K562 (cell line): ENCODE measurements around the gene TTC33. TPM values are rescaled to one million over a fixed set of nuclear protein-coding genes. Genes with fewer than 3 reads are reported as not detected.

Experiments
- ATAC-seq: fragments of 200-7000 bp; cut with Tn5 transposase; 3 replicates; pipeline ENCODE4 v1.9.1; 2020; ENCODE audit warnings: moderate library complexity
- BruUV-seq: library from RNA; stranded (reverse); fragments of 400-500 nt; replicated peaks from 2 replicates; lab custom pipeline; 2021; lab: Mats Ljungman, UMichigan
- CTCF ChIA-PET: fragments of 300-600 bp; formaldehyde crosslinking; extraction: SDS; loops from one replicate; lab custom pipeline; 2021; ENCODE audit warnings: low intra/inter-chr PET ratio; lab: Yijun Ruan, JAX
- POLR2A ChIA-PET: fragments of 300-600, 350-650 bp; sonication (Branson Sonifier 250); formaldehyde crosslinking; extraction: SDS; loops from one replicate; lab custom pipeline; 2021; ENCODE audit warnings: antibody characterized with exemption, inconsistent platforms; lab: Yijun Ruan, JAX
- DNase-seq, 4 experiments: peaks; one replicate each; pipeline versions ENCODE4 v3.0.0 to v3.0.0-alpha.2; 2011 to 2018; ENCODE audit warnings: low spot score in 3 of 4, mixed read lengths in 3 of 4; ENCODE audit errors: extremely low read depth in 1 of 4
- FAIRE-seq: peaks from 2 replicates; lab custom pipeline; 2011; peaks lifted over from hg19 to GRCh38; lab: Jason Lieb, UNC
- H2AFZ ChIP-seq: 2 replicates; pipeline ENCODE4 v1.6.0; 2011; ENCODE audit warnings: low read depth, low read length, control low read depth, inconsistent platforms
- H3K27ac ChIP-seq: fragments of 200-600 bp; 3 replicates; pipeline ENCODE4 v1.8.0; 2011; ENCODE audit warnings: low read depth, mild to moderate bottlenecking, control low read depth, inconsistent platforms, low read length, moderate library complexity, mixed read lengths; ENCODE audit errors: extremely low read depth
- H3K27me3 ChIP-seq, 2 experiments: fragments of 300-600 bp in 1 of 2; 2 replicates in 1 of 2; 3 replicates in 1 of 2; pipeline versions ENCODE4 v1.6.0 to v1.8.0; 2011; ENCODE audit warnings: inconsistent platforms in 2 of 2, low read length in 2 of 2, mild to moderate bottlenecking in 1 of 2, mixed read lengths in 1 of 2, moderate library complexity in 1 of 2; ENCODE audit not compliant: control insufficient read depth in 2 of 2, insufficient read depth in 2 of 2
- H3K36me3 ChIP-seq: fragments of 300-600 bp; 3 replicates; pipeline ENCODE4 v1.8.0; 2011; ENCODE audit warnings: mild to moderate bottlenecking, low read length, inconsistent platforms; ENCODE audit not compliant: control insufficient read depth, insufficient read depth
- H3K4me1 ChIP-seq, 2 experiments: fragments of 200-600 bp in 1 of 2; replicated peaks in 1 of 2; 2 replicates in 1 of 2; 3 replicates in 1 of 2; pipeline versions ENCODE4 v1.5.1 to v1.8.0; 2011; ENCODE audit warnings: inconsistent platforms in 2 of 2, low read length in 2 of 2, mild to moderate bottlenecking in 1 of 2, mixed read lengths in 1 of 2, moderate library complexity in 1 of 2; ENCODE audit not compliant: control insufficient read depth in 2 of 2, insufficient read depth in 2 of 2
- H3K4me2 ChIP-seq: 2 replicates; pipeline ENCODE4 v1.6.1; 2011; ENCODE audit warnings: low read length, control low read depth, inconsistent platforms, mixed read lengths; ENCODE audit not compliant: insufficient read depth
- H3K4me3 ChIP-seq: fragments of 200-600 bp; sonication (generic), shearing (Covaris generic); 2 replicates; pipeline ENCODE4 v1.5.1; 2016; ENCODE audit warnings: control low read depth, inconsistent platforms
- H3K79me2 ChIP-seq: fragments of 200-600 bp; 3 replicates; pipeline ENCODE4 v1.8.0; 2011; ENCODE audit warnings: low read length, inconsistent platforms; ENCODE audit not compliant: control insufficient read depth, insufficient read depth
- H3K9ac ChIP-seq, 2 experiments: 2 replicates each; pipeline versions ENCODE4 v1.6.0 to v1.6.1; 2011; ENCODE audit warnings: low read depth in 2 of 2, low read length in 2 of 2, control low read depth in 1 of 2, inconsistent platforms in 1 of 2, mild to moderate bottlenecking in 1 of 2, mixed read lengths in 1 of 2; ENCODE audit not compliant: insufficient read depth in 1 of 2
- H3K9me1 ChIP-seq: one replicate; pipeline ENCODE4 v1.6.0; 2011; ENCODE audit warnings: inconsistent platforms, mild to moderate bottlenecking, low read length, moderate library complexity; ENCODE audit not compliant: control insufficient read depth, insufficient read depth
- H3K9me3 ChIP-seq: replicated peaks from 2 replicates; pipeline ENCODE4 v1.5.1; 2011; ENCODE audit warnings: low read depth, low read length, inconsistent platforms; ENCODE audit not compliant: control insufficient read depth, insufficient read depth
- H4K20me1 ChIP-seq: replicated peaks from 2 replicates; pipeline ENCODE4 v1.6.1; 2011; ENCODE audit warnings: low read length, inconsistent platforms, mixed read lengths; ENCODE audit not compliant: control insufficient read depth, insufficient read depth
- ARID2 ChIP-seq: fragments of 450-650 bp; IDR thresholded peaks from 2 replicates; pipeline ENCODE4 v1.6.1; 2017; ENCODE audit warnings: antibody characterized with exemption, mild to moderate bottlenecking
- C11orf30 ChIP-seq: fragments of 450-650 bp; IDR thresholded peaks from 2 replicates; pipeline ENCODE4 v1.6.1; 2016; ENCODE audit warnings: low read depth, mild to moderate bottlenecking
- CC2D1A ChIP-seq: fragments of 450-650 bp; IDR thresholded peaks from 2 replicates; pipeline ENCODE4 v1.6.1; 2017; ENCODE audit warnings: mild to moderate bottlenecking
- NCOA6 ChIP-seq: fragments of 450-650 bp; IDR thresholded peaks from 2 replicates; pipeline ENCODE4 v1.6.1; 2017; ENCODE audit warnings: mild to moderate bottlenecking
- PTBP1 ChIP-seq: fragments of 200-400 bp; formaldehyde crosslinking; IDR thresholded peaks from 2 replicates; pipeline ENCODE4 v1.6.1; 2017; ENCODE audit warnings: low read depth, low read length
- SAFB ChIP-seq: fragments of 200-400 bp; formaldehyde crosslinking; IDR thresholded peaks from 2 replicates; pipeline ENCODE4 v1.6.1; 2017; ENCODE audit warnings: low read depth, low read length, borderline replicate concordance
- STAT6 ChIP-seq: sonication (generic); formaldehyde crosslinking; IDR thresholded peaks from 2 replicates; pipeline ENCODE4 v1.8.1; 2023; ENCODE audit warnings: mild to moderate bottlenecking, missing genetic modification reagents
- ZBTB26 ChIP-seq: fragments of 450-650 bp; formaldehyde crosslinking; IDR thresholded peaks from 2 replicates; pipeline ENCODE4 v1.4.0; 2022; ENCODE audit warnings: missing genetic modification characterization
- in situ Hi-C: fragments of 300-500 bp; cut with MboI; formaldehyde crosslinking; loops from 4 replicates; pipeline ENCODE4 v1.15.0; 2018; ENCODE audit warnings: inconsistent platforms, mixed read lengths
- intact Hi-C: fragments of 100-400 bp; cut with micrococcal nuclease; formaldehyde crosslinking; loops from 2 replicates; pipeline ENCODE4 v1.14.2; 2022
- polyA plus RNA-seq, 8 experiments: library from polyadenylated mRNA; depleted of rRNA in 4 of 8; stranded (reverse) in 5 of 8; unstranded in 3 of 8; fragments of >200 nt; fragmentation: Nextera tagmentation in 2 of 8; fragmentation: Illumina TruSeq in 1 of 8; extraction: Ambion mirVana in 2 of 8; extraction: Trizol in 1 of 8; gene quantifications; 2 replicates each; pipeline versions ENCODE4 v1.2.1 to v1.2.3, GENCODE V29; 2011 to 2014; ENCODE audit warnings: inconsistent platforms in 1 of 8, missing spikeins in 1 of 8
- total RNA-seq, 7 experiments: library from RNA; depleted of rRNA in 6 of 7; stranded (reverse); fragments of >200 nt in 6 of 7; fragmentation: Illumina TruSeq in 2 of 7; extraction: Trizol in 2 of 7; gene quantifications; 2 replicates each; pipeline versions ENCODE4 v1.2.1 to v1.2.3, GENCODE V29; 2011 to 2021; ENCODE audit warnings: low replicate concordance in 1 of 7

Gene TTC33
- total and polyA plus RNA-seq, 9 of the 15 experiments (the other 6 are each of a cell fraction or from before 2014, with no cell fraction given): 11.5 to 24.9 (median 21.1) TPM

- no peak for FAIRE-seq
- no peak overlapping the region for H3K27ac ChIP-seq
- POLR2A ChIA-PET: interaction anchor here (0.7 kb wide), 1 partner anchor 9 kb away, joined by 3 read pairs; the partner anchor contains the start of gene PTGER4
These were observed 66.8 kb downstream of the TTC33 start for GRCh38 chr5:40688996-40689395.

More at GRCh38 chr5:40688996-40689395, 66.8 kb downstream of the TTC33 start:
- H3K4me3 ChIP-seq: no peak overlapping the region
- no peak overlapping the region for H3K9ac ChIP-seq
- intact Hi-C loops: loop anchor here (1.0 to 10.0 kb wide), 7 partner anchors 47 to 1110 kb away; no protein-coding TSS in a partner anchor
- CTCF ChIA-PET: interaction anchor here (1.0 to 2.3 kb wide), 3 partner anchors 48 to 1110 kb away, joined by 3 to 17 read pairs (median 12); no protein-coding TSS in a partner anchor
- H3K4me2 ChIP-seq: no peak overlapping the region
- no peaks in the 10 kb centered on the region for H3K9me1 ChIP-seq
- in situ Hi-C loops: loop anchor here (25.0 kb wide), 1 partner anchor 752 kb away; no protein-coding TSS in a partner anchor
- no peaks in the 10 kb centered on the region for H4K20me1 ChIP-seq
- no peaks in the 10 kb centered on the region for H3K27me3 ChIP-seq
- TF ChIP-seq PTBP1 (no peak), C11orf30 (no peak), NCOA6 (no peak), STAT6 (no peak), ARID2 (no peak), CC2D1A (no peak), SAFB (no peak), ZBTB26 (CRISPR knock-in tag) (no peak)
- TF ChIP-seq, all 486 proteins: peak for 0
- ATAC-seq (no peak), DNase-seq (no peak)
- BruUV-seq: no TSS peak
- Histone ChIP-seq H3K4me1 (no peaks in the 10 kb centered on the region), H2AFZ (no peak overlapping the region), H3K36me3 (no peaks in the 10 kb centered on the region), H3K9me3 (no peaks in the 10 kb centered on the region), H3K79me2 (no peaks in the 10 kb centered on the region)
